ENCODE results near the gene EEF1B2. TPM values are rescaled to one million over a fixed set of nuclear protein-coding genes. Genes with fewer than 3 reads are reported as not detected.
"Not testable (repeated sequence)": the region's sequence is repeated elsewhere in the genome, so short reads cannot be mapped to it uniquely, and the experiment has no call there.

EEF1B2 gene
- total RNA-seq, 2 experiments from 2014 or later = 1,328 to 1,373 TPM

GRCh38 chr2:206171624-206172397 lies 12.1 kb downstream of the EEF1B2 start:
- peaks cover 19% of the 10 kb centered on the region for H3K36me3 Mint-ChIP-seq (ENCODE audit: low read depth)
- H3K9me3 Mint-ChIP-seq; DNase-seq; H3K27ac Mint-ChIP-seq; H3K4me1 Mint-ChIP-seq (ENCODE audit: low read depth); H3K27me3 Mint-ChIP-seq (ENCODE audit: low read depth); H3K4me3 Mint-ChIP-seq; CTCF ChIA-PET; intact Hi-C loops (cut with micrococcal nuclease): not testable (repeated sequence)

GRCh38 chr2:206173147-206173546 lies 13.5 kb downstream of the EEF1B2 start:
- CTCF ChIA-PET = interaction anchor here (0.9 kb wide), 1 partner anchor 8 kb away, joined by 3 read pairs; no protein-coding TSS in a partner anchor
- H3K27ac Mint-ChIP-seq = no peak overlapping the region
- no peak for DNase-seq
- no peaks in the 10 kb centered on the region for H3K27me3 Mint-ChIP-seq (ENCODE audit: low read depth)
- H3K9me3 Mint-ChIP-seq = no peaks in the 10 kb centered on the region
- H3K4me1 Mint-ChIP-seq (ENCODE audit: low read depth) = no peaks in the 10 kb centered on the region
- peaks cover 10% of the 10 kb centered on the region for H3K36me3 Mint-ChIP-seq (ENCODE audit: low read depth)
- no peak overlapping the region for H3K4me3 Mint-ChIP-seq
- intact Hi-C loops (cut with micrococcal nuclease) = no loop called here

GRCh38 chr2:206176121-206176520 lies 16.4 kb downstream of the EEF1B2 start:
- CTCF ChIA-PET = interaction anchor here (0.6 kb wide), 1 partner anchor 178 kb away, joined by 3 read pairs; no protein-coding TSS in a partner anchor
- no peak for DNase-seq
- H3K9me3 Mint-ChIP-seq = no peaks in the 10 kb centered on the region

GRCh38 chr2:206176901-206177300 lies 17.2 kb downstream of the EEF1B2 start:
- Mint-ChIP-seq H3K4me3 (no peak overlapping the region), H3K27me3 (ENCODE audit: low read depth) (no peaks in the 10 kb centered on the region), H3K27ac (no peak overlapping the region), H3K4me1 (ENCODE audit: low read depth) (no peaks in the 10 kb centered on the region), H3K36me3 (ENCODE audit: low read depth) (no peaks in the 10 kb centered on the region), H3K9me3 (no peaks in the 10 kb centered on the region)
- intact Hi-C loops (cut with micrococcal nuclease) = no loop called here
- DNase-seq = no peak
- CTCF ChIA-PET = no interaction called here

More at GRCh38 chr2:206176121-206176520, 16.4 kb downstream of the EEF1B2 start:
- Mint-ChIP-seq H3K27ac (no peak overlapping the region), H3K27me3 (ENCODE audit: low read depth) (no peaks in the 10 kb centered on the region), H3K36me3 (ENCODE audit: low read depth) (no peaks in the 10 kb centered on the region), H3K4me3 (no peak overlapping the region), H3K4me1 (ENCODE audit: low read depth) (no peaks in the 10 kb centered on the region)
- intact Hi-C loops (cut with micrococcal nuclease) = no loop called here

GRCh38 chr2:206181526-206181925 lies 21.8 kb downstream of the EEF1B2 start:
- H3K4me1 Mint-ChIP-seq (ENCODE audit: low read depth); DNase-seq; intact Hi-C loops (cut with micrococcal nuclease); H3K9me3 Mint-ChIP-seq; H3K36me3 Mint-ChIP-seq (ENCODE audit: low read depth); H3K27ac Mint-ChIP-seq; H3K27me3 Mint-ChIP-seq (ENCODE audit: low read depth); H3K4me3 Mint-ChIP-seq: not testable (repeated sequence)
- CTCF ChIA-PET = interaction anchor here (0.8 kb wide), 1 partner anchor 9 kb away, joined by 4 read pairs; no protein-coding TSS in a partner anchor

- intact Hi-C loops (cut with micrococcal nuclease) = no loop called here
- Mint-ChIP-seq H3K27me3 (ENCODE audit: low read depth) (peaks cover 3% of the 10 kb centered on the region), H3K27ac (no peak overlapping the region), H3K4me3 (no peak overlapping the region), H3K4me1 (ENCODE audit: low read depth) (no peaks in the 10 kb centered on the region), H3K36me3 (ENCODE audit: low read depth) (no peaks in the 10 kb centered on the region), H3K9me3 (no peaks in the 10 kb centered on the region)
- CTCF ChIA-PET = interaction anchor here (1.1 kb wide), 1 partner anchor 8 kb away, joined by 4 read pairs; no protein-coding TSS in a partner anchor
- DNase-seq = no peak
Observed at GRCh38 chr2:206189691-206190090, 30.0 kb downstream of the EEF1B2 start.

- no peaks in the 10 kb centered on the region for H3K9me3 Mint-ChIP-seq
- intact Hi-C loops (cut with micrococcal nuclease) = no loop called here
- H3K27me3 Mint-ChIP-seq (ENCODE audit: low read depth) = peaks cover 4% of the 10 kb centered on the region
- CTCF ChIA-PET = interaction anchor here (1.1 kb wide), 1 partner anchor 9 kb away, joined by 4 read pairs; no protein-coding TSS in a partner anchor
- no peak overlapping the region for H3K4me3 Mint-ChIP-seq
- no peak overlapping the region for H3K27ac Mint-ChIP-seq
- no peaks in the 10 kb centered on the region for H3K4me1 Mint-ChIP-seq (ENCODE audit: low read depth)
- H3K36me3 Mint-ChIP-seq (ENCODE audit: low read depth) = no peaks in the 10 kb centered on the region
- no peak for DNase-seq
Observed at GRCh38 chr2:206190111-206190510, 30.4 kb downstream of the EEF1B2 start.

GRCh38 chr2:206190689-206191088 lies 31.0 kb downstream of the EEF1B2 start:
- intact Hi-C loops (cut with micrococcal nuclease) = no loop called here
- no peak overlapping the region for H3K27ac Mint-ChIP-seq
- no peak for DNase-seq
- no peaks in the 10 kb centered on the region for H3K9me3 Mint-ChIP-seq
- no peaks in the 10 kb centered on the region for H3K4me1 Mint-ChIP-seq (ENCODE audit: low read depth)
- H3K4me3 Mint-ChIP-seq = no peak overlapping the region
- H3K36me3 Mint-ChIP-seq (ENCODE audit: low read depth) = no peaks in the 10 kb centered on the region
- H3K27me3 Mint-ChIP-seq (ENCODE audit: low read depth) = peaks cover 7% of the 10 kb centered on the region
- CTCF ChIA-PET = interaction anchor here (1.1 kb wide), 1 partner anchor 9 kb away, joined by 4 read pairs; no protein-coding TSS in a partner anchor

GRCh38 chr2:206192157-206192556 lies 32.5 kb downstream of the EEF1B2 start:
- Mint-ChIP-seq H3K36me3 (ENCODE audit: low read depth) (no peaks in the 10 kb centered on the region), H3K4me3 (no peak overlapping the region), H3K4me1 (ENCODE audit: low read depth) (no peaks in the 10 kb centered on the region), H3K27ac (no peak overlapping the region), H3K27me3 (ENCODE audit: low read depth) (peaks cover 7% of the 10 kb centered on the region), H3K9me3 (no peaks in the 10 kb centered on the region)
- intact Hi-C loops (cut with micrococcal nuclease) = no loop called here
- CTCF ChIA-PET = interaction anchor here (1.0 kb wide), 1 partner anchor 26 kb away, joined by 3 read pairs; no protein-coding TSS in a partner anchor
- DNase-seq = no peak

GRCh38 chr2:206193671-206194357 lies 34.1 kb downstream of the EEF1B2 start:
- DNase-seq = no peak
- intact Hi-C loops (cut with micrococcal nuclease) = no loop called here
- Mint-ChIP-seq H3K9me3 (no peaks in the 10 kb centered on the region), H3K27ac (no peak overlapping the region), H3K36me3 (ENCODE audit: low read depth) (no peaks in the 10 kb centered on the region), H3K4me3 (no peak overlapping the region), H3K4me1 (ENCODE audit: low read depth) (no peaks in the 10 kb centered on the region), H3K27me3 (ENCODE audit: low read depth) (peaks cover 15% of the 10 kb centered on the region)
- CTCF ChIA-PET = no interaction called here

- CTCF ChIA-PET = no interaction called here
- Mint-ChIP-seq H3K27ac (no peak overlapping the region), H3K4me3 (no peak overlapping the region), H3K4me1 (ENCODE audit: low read depth) (no peaks in the 10 kb centered on the region), H3K36me3 (ENCODE audit: low read depth) (no peaks in the 10 kb centered on the region), H3K27me3 (ENCODE audit: low read depth) (peaks cover 18% of the 10 kb centered on the region), H3K9me3 (no peaks in the 10 kb centered on the region)
- intact Hi-C loops (cut with micrococcal nuclease) = no loop called here
- no peak for DNase-seq
Observed at GRCh38 chr2:206198677-206199076, 39.0 kb downstream of the EEF1B2 start.

- H3K9me3 Mint-ChIP-seq = no peaks in the 10 kb centered on the region
- no peaks in the 10 kb centered on the region for H3K4me1 Mint-ChIP-seq (ENCODE audit: low read depth)
- CTCF ChIA-PET = no interaction called here
- H3K4me3 Mint-ChIP-seq = no peak overlapping the region
- DNase-seq = no peak
- no peak overlapping the region for H3K27ac Mint-ChIP-seq
- H3K27me3 Mint-ChIP-seq (ENCODE audit: low read depth) = peaks cover 16% of the 10 kb centered on the region
- no peaks in the 10 kb centered on the region for H3K36me3 Mint-ChIP-seq (ENCODE audit: low read depth)
- intact Hi-C loops (cut with micrococcal nuclease) = no loop called here
Observed at GRCh38 chr2:206201075-206201848, 41.6 kb downstream of the EEF1B2 start.
